SK-N-SH (cell line): ENCODE results near the gene KRT27.

Experiments
- ELF1 ChIP-seq: IDR thresholded peaks from 2 replicates; pipeline ENCODE4 v1.4.0; 2012
- EZH2phosphoT487 ChIP-seq: fragments of 200-600 bp; sonication (generic); IDR thresholded peaks from 2 replicates; pipeline ENCODE4 v1.6.1; 2017; ENCODE audit warnings: low read depth, mixed run types, mild to moderate bottlenecking, antibody characterized with exemption, moderate library complexity, borderline replicate concordance
- FOXJ3 ChIP-seq: sonication (generic); formaldehyde crosslinking; IDR thresholded peaks from 2 replicates; pipeline ENCODE4 v1.5.1; 2020; ENCODE audit warnings: mild to moderate bottlenecking, missing genetic modification reagents
- RXRA ChIP-seq: IDR thresholded peaks from 2 replicates; pipeline ENCODE4 v1.4.0; 2012; ENCODE audit warnings: low read depth, mild to moderate bottlenecking, borderline replicate concordance
- TAF1 ChIP-seq: IDR thresholded peaks from 2 replicates; pipeline ENCODE4 v1.6.1; 2012; ENCODE audit warnings: low read depth, mild to moderate bottlenecking, low read length, moderate library complexity, borderline replicate concordance
- TF ChIP-seq, protein P1 (sequence below): fragments of 200-600 bp; sonication (generic); IDR thresholded peaks from 2 replicates; pipeline ENCODE4 v1.6.1; 2017; ENCODE audit warnings: antibody characterized with exemption, mild to moderate bottlenecking, moderate library complexity
- TF ChIP-seq, protein P2 (sequence below): IDR thresholded peaks from 2 replicates; pipeline ENCODE4 v1.4.0; 2012; ENCODE audit warnings: low read depth

DNA sequence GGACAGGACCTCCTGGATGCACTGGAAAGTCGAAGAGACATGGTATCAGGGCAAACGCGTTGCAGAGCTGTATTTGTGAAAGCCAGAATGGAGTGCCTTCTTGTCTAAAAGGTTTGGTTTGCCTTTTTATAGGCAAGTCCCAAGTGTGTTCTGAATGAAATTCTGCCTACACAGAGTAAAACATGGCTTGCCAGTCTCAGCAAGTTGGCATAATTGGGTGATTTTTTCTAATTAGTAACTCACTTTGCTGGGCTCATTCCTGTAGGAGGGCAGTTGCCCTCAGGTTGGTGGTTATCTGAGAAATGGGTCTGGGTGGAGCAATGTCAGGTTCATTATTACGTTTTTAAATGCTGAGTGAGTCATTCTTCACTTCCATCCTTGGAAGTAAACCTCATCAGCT is 27.1 kb downstream of the KRT27 start, which contains the start of gene KRT25:
- TF ChIP-seq, protein P1, sequence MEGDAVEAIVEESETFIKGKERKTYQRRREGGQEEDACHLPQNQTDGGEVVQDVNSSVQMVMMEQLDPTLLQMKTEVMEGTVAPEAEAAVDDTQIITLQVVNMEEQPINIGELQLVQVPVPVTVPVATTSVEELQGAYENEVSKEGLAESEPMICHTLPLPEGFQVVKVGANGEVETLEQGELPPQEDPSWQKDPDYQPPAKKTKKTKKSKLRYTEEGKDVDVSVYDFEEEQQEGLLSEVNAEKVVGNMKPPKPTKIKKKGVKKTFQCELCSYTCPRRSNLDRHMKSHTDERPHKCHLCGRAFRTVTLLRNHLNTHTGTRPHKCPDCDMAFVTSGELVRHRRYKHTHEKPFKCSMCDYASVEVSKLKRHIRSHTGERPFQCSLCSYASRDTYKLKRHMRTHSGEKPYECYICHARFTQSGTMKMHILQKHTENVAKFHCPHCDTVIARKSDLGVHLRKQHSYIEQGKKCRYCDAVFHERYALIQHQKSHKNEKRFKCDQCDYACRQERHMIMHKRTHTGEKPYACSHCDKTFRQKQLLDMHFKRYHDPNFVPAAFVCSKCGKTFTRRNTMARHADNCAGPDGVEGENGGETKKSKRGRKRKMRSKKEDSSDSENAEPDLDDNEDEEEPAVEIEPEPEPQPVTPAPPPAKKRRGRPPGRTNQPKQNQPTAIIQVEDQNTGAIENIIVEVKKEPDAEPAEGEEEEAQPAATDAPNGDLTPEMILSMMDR: no peak
- no peak for TF ChIP-seq RXRA
- TF ChIP-seq TAF1: no peak
- no peak for TF ChIP-seq EZH2phosphoT487
- no peak for TF ChIP-seq ELF1
- TF ChIP-seq FOXJ3: no peak
- TF ChIP-seq, protein P2, sequence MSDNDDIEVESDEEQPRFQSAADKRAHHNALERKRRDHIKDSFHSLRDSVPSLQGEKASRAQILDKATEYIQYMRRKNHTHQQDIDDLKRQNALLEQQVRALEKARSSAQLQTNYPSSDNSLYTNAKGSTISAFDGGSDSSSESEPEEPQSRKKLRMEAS: no peak
